ENCODE measurements around the gene KRT15.

Gene KRT15

DNA sequence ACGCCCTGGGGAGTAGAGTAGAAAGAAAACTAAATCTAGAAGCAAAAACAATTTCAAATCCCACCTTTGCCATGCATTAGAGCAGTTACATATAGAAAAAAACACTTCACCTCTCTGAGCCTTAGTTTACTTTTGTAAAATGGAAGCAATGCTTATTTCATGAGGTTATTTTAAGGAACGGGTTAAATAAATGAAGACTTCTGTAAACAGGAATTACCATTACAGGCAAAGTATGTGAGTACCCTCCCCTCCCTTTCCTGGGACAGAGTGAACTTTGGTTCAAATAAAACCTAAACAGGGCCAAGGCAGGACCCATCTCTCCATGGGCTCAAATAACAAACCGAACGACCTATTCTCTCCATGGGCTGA, 4.5 kb upstream of the KRT15 start:
- DNase-seq = no peak

DNA sequence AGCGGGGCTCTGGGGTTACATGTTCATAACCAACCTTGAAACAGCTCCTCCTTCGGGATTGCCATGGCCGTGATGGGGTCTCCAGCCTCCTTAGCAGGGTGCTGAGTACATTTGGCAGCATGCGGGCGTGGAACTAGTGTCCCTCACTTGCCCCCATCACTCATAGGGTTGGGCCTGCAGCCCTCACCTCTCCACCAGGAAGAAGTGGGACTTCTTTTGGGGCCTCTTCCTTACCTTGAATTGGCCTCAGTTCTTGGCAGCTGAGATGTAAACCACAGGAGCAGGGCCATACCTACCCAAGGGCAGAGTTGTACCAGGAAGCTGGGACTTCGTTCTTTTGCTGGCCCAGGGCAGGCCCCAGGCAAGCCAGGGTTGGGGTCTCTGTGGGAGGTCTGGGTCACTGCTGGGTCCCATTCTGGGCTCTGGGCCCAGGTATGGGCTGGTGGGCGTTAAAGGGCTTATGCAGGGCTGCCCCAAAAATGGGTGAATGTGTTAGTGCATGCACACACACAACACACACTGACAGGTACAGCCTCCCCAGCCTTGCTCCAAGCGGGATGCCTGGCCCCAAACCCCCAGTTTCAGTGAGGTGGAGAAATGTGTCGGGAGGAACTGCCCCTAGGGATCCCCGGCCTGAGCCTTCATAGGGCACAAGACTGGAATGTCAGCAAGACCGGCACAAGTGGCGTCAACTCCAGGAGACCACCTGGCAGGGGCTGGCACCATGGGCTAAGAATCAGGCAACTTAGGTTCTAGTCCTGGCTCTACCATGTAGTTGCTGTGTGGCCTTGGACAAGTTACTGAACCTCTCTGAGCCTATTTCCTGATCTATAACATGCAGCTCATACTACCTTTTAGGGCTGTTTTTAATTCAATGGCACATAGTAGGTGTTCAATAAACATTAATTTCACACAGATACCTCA, 3.9 kb upstream of the KRT15 start:
- DNase-seq = no peak

DNA sequence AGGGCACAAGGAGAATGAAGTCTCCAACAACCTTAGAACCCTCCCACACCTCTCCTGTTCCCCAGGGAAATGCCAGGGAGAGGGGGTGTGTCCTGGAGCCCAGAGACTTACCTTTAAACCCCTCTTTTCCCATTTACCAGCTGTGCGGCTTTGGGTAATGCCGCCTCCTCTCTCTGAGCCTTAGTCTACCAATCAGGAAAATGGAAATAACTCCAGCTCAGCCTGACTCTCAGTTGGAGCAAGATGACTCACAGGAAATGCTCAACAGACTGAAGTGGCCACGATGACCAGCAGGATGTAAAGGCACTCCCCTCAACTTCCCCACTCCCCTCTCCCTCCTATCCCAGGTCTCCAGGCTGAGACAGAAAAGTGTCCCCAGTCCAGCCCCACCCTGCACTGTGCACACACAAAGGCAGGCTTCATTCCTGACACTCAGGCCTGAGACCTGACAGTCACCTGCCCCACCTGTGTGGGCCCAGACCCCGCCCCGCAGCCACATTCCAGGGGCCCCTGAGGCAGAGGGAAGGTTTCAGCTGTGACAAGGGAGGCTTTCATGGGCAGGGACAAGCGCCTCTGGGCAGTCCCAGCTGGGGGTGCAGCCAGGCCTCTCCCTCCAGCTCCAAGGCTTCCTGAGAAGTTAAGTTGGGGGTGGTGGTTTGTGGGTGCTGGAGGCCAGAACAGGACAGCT, 3.0 kb upstream of the KRT15 start:
- peak; percentile 12 for DNase-seq

DNA sequence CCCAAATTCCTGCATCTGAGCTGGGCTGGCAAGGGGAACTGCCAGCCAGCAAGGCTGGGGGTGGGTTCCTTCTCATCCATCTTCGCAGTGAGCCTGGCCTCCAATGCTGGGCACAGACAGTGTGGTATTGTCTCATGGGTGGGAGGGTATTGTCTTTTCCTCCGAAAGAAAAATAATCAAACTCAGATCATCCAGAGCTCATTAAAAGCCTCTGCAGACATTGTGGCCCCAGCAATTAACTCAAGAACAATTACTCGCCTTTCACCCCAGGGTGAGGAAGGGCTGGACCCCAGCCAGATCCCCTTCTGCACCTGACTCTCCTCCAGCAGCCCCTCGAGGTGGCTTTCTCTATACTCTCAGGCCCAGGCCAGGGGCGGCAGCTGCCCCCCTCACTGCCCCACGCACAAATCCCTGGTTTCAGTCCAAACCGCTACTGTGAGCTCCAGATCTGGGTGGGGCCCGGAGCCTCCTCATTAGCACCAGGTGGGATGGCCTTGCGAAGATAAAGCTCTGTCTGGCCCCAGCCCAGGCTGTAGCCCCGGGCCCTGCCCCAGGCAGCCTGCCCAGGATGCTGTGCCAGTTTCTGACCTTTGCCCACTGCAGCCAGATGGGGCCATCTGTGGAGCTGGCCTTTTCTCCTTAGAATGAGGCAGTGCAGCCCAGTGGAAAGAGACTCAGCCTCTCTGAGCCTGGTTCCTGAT, 2.3 kb upstream of the KRT15 start:
- DNase-seq = peak; percentile 72

DNA sequence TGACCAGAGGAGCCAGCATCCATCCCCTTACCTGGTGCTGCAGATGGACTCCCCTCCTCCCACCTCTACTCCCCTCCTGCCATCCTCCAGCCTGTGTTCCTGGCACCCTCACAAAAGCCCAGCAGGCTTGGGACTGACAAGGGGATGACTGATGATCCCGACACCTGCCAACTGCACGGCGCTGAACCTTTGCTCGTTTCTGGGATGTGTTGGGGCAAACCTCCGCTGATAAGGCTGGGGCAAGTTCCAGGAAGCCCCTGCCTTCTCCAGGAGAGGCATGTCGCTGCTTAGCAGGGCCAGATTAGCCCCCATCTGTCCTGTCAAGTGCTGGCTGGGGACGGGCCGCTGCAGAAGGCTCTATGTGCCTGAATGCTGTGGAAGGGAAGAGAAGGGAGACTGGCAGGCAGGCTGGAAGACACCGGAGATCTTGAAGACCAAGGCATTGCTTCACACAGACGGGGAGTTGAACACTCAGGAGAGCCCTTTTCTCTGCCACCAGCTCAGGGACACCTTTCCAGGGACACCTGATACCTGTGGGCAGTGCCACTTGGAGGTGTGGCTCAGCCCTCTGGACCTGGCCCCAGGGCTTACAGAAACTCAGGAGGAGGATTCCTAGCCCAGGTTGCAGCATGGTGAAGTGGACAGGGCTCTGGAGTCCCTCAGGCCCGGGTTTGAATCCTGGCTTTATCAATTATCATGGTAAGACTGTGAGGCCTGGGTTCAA, 973 bp upstream of the KRT15 start:
- peak; percentile 34 for DNase-seq

DNA sequence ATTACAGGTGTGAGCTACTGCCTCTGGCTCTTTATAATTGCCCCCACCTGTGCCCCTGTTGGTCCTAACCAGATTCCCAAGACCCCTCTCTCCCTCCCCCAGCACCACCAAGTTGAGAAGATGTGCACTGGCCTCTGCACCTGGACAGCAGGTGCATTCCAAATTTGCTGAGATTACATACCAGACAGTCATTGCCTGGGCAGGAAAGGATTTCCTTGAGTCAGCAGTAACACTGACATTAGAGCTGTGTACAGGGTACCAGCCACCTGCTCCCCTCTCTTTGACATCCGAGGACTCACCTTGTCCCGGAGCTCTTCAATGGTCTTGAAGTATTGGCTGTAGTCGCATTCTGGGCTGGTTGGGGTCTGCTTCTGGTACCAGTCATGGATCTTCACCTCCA, 659 bp downstream of the KRT15 start:
- no peak for DNase-seq

DNA sequence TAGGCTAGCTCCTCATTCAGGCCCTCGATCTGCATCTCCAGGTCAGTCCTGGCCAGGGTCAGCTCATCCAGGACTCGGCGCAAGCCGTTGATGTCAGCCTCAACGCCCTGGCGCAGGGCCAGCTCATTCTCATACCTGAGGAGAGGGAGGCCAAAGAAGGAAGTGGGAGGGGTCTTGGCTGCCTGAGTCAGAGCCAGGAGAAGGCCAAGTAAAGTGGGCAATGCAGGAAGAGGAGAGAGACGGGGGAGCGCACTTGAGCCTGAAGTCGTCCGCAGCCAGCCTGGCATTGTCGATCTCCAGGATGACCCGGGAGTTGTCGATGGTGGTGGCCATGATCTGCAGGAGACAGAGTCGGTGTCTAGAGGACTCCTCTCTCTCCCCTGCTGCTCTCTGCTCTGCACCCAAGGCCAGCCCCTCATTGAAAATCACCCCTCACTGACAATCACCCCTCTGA, 1.8 kb downstream of the KRT15 start:
- no peak for DNase-seq

DNA sequence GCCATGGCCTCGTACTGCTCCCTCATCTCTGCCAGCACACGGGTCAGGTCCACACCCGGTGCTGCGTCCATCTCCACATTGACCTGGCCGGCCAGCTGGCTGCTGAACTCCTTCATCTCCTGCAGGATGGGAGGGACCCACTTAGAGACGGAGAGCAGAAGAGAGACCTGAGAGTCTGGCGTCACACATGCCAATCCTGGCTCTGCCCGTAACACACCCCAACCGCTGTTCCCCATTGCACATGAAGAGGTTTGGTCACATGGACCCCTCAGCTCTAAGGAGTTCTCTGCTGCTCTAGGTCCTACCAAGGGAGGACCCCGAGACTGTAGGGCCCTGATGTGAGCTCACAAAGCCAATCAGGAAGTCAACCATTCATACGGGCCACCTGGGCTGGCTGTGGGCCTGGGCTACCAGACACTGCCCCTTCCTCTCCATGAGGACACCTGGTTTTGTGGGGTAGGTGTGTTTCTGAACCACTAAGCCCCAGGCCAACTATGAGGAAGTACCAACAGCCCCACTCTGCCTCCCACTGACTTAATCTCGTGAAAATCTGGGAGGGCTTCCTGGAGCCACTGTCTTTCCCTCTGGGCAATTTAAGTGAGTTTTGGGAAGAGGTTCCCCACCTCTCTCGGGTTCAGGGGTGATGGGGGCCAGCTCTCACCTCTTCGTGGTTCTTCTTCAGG, 2.4 kb downstream of the KRT15 start:
- no peak for DNase-seq

DNA sequence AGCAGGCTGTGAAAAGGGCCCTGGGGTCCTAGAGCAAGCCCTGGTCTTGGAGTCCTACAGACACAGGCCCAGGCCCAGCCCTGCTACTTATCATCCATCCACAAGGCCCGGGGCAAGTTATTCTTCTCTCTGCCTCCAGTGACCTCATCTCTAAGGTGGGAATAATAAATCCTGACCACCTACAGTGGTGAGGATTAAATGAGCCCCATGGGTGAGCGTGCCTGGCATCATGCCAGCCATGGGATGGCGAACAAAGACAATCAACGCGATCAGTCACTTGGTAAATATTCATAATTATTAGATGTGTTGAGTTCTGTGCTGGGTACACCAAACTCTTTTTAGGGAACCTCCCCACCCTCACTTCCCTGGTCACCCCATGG, 5.5 kb downstream of the KRT15 start:
- DNase-seq = no peak

DNA sequence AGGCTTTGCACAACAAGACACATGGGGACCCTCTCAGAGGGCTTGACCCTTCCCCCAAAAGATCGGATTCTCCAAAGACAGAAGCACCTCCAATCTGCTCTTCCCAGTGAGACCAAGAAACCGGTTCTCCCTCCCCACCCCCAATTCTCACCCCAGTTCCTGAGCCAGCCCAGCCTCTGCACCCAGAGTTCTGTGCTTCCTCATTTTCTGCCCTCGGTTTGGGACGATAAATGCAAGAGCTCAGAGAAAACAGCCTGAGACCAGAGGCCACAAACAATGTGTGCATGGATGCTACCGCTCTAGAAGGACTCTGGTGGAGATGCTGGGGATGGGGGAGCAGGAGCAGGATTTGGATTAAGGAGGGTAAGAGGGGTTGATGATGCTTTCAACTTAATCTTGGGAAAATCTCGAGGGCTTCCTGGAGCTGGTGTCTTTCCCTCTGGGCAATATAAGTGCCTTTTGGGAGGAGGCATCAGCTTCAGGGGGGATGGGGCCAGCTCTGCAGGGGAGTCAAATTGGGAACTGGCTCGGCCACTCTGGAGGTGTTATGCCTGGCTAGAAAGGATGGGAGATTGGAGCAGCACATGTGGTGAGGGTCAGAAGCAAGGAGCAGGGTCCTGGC, 6.0 kb downstream of the KRT15 start:
- DNase-seq = no peak

DNA sequence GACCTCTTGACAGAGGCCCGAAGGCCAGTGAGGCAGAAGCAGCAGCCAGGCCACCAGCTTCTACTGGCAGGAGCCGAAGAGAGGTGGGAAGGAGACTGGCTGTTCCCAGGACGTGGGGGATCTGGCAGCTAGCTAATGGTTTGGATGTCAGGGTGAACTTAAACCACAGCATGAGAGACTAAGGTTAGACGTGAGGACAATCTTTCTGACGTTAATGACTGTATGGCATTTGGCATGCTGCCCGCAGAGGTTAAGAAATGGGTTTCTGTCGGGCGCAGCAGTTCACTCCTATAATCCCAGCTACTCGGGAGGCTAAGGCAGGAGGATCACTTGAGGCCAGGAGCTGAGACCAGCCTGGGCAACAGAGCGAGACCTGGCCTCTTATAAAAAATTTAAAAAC, 7.0 kb downstream of the KRT15 start:
- peak; percentile 13 for DNase-seq

DNA sequence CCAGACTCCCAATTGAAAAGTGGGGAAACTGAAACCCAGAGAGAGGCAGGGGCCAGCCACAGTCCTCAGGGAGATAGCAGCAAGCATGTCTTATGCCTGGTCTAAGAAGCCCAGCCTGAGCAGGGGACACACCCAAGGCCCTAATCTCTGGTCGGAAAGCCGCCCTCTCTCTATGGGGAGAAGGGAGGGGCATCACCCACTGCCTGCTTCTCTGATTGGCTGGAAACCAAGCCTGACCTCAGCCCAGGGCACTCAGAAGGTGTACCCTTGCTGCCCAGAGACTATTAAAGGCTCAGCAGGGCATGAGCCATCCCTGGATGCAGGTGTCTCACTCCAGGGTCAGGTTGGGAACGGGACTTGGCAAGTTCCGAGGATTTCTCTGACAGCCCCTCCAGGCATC, 7.6 kb downstream of the KRT15 start:
- peak; percentile 92 for DNase-seq

DNA sequence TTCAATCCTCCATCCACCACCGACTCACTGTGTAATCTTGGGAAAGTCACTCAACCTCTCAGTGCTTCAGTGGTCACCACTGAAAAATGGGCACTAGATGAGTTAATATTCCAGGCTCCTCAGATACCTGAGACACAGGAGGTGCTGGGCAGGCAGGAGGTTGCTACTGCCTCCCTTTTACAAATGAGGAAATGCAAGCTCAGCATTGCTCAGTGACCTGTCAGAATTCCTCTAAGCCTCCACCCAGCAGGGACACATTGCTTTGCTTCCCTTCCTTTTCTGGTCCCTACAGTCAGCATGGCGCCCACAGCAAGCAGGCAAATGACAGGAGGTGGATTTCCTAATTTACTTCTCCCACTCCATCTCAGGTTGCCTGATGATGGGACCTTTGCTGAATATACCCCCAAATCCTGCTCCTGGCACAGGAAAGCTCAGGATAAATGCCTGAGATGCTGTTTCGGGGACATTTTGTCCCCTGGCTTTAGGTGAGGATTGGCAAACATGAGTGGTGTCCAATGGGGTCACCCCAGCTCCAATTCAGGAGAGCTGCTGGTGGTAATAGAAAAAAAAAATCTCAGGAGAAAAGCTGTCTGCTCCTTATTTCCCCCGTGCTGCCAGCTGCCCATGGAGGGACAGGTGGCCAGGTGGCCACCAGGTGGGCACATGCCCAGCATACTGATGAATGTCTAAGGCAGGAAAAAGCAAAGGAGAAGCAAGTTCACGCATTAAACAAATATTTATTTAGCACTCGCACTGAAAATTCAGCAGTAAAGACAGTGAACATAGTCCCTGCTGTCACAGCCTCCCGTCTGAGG, 8.2 kb downstream of the KRT15 start:
- DNase-seq = no peak

DNA sequence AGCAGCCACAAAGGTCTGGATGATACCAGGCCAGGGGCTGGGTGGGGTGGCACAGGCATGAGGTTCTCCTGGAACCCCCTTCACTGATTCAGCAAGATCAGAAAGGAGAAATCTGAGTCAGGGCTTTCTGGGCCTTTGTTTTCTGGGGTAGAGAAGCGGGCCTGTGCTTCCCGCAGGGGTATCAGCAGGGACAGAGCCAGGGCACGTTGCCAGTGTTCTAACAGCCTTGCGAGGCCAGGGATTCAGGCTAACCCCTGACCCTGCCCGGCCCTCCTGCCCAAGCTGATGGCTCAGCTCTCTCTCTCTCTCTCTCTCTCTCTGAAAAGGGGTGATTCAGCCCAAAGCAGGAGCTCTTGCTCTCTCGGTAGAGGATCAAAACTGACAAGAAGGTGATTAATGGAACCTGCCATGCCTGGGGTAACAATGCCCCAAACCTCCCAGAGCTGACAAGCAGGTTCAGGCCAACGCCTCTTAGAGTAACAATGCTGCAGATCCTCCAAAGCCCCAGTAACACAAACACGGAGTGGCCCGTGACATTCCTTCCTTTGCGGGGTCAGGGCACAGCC, 11.3 kb downstream of the KRT15 start:
- peak; percentile 4 for DNase-seq

DNA sequence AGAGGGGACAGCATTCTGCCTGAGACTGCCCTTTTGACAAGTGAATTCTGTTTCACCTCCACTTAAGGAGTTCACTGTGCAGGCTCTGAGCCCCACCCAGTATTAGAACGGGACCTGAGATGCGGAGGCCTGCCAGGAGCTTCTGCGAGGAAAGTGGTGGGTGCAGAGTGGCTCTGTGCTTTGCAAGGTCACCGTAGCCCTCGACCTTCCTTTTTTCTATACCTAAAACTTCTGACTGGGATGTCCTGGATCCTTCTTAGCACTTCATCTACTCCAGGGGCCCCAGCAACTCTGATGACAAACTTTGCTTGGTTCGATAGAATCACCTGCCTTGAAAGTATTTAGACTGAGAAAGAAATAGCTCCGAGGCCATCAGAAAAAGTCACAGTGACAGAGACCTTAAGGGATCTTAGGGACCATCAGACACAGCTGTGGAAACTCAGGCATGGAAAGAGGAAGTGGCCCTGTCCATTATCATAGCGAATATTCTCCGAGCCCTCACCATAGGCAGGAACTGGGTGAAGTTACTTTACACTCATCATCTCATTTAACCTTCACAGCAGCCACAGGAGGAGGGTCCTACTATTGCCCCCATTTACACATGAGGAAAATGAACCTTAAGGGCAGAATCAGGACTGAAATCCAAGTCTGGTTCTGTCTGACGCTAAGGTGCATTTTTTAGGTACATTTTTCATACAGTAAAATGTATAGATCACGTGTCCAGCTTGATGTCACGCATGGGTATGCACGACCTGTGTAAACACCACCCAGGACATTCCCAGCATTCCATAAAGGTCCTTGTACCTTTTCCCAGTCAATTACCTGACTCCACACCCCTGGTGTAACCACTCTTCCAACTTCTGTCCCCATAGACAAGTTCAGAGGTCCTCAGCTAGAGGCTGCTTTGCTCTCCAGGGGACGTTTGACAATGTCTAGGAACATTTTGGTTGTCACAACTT, 12.6 kb downstream of the KRT15 start:
- DNase-seq = peak; percentile 13

DNA sequence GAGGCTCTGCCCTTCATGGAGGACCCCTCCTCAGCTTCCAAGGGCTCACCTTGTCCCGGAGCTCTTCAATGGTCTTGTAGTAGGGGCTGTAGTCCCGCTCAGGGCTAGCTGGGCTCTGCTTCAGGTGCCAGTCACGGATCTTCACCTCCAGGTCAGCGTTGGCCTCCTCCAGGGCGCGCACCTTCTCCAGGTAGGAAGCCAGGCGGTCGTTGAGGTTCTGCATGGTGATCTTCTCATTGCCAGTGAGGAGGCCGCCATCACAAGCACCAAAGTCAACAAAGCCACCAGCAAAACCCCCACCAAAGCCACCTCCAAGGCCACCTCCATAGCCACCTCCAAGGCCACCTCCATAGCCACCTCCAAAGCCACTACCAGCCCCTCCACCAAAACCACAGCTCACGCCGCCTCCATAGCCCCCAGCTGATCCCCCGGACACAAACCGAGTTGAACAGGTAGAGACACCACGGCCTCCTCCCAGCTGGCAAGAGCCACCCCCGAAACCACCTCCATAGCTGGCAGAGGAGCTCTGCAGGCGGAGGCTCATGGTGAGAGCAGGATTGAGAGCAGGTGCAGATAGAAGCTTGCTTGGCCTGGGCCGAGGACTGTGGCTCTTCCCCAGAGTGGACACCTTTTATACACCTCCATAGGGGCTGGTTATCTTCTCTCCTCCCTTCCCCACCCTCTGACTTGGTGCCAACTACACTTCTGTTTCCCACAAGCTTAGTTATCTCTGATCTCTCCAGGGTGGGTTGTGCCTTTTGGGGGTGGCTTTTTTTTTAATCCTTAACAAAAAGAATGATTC, 13.5 kb downstream of the KRT15 start, which contains the start of gene KRT13:
TSS of gene KRT13 (minus strand) at position 606 of the 802 bp plus-strand sequence. CDS start at position 544, 62 bp downstream.
- DNase-seq = peak; percentile 86

DNA sequence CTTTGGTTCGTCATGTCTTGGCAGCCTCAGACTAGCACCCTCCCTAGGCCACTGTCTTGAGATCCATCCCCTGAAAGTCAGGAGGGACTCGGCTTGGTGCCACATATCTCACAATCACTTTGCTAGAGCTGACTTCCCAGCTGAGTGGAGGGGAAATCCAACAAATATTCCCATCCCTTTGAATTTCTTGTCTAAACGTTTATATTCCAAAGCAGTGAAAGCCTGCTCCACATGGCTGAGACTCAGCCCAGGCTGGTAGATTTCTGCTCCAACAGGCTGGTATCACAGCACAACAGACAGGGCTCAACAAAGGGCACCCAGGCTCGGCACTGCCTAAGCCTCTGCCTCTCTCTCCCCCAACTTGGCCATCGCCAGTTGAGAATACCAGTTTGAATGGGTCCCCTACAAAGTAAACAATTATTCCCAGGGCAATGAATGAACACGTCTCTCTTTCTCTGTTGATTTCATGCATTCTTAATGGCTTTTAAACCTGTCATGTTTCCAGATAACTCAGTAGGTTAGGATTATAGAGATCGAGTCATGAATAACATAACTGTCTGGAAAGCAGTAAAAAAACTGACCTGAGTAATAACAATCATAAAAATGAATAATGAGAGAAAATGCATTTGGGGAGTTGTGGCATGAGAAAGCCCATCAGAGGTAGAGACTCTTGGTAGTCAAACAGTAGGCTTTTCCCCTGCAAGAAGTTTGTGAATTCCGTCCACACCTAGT, 14.3 kb downstream of the KRT15 start:
- peak; percentile 30 for DNase-seq

DNA sequence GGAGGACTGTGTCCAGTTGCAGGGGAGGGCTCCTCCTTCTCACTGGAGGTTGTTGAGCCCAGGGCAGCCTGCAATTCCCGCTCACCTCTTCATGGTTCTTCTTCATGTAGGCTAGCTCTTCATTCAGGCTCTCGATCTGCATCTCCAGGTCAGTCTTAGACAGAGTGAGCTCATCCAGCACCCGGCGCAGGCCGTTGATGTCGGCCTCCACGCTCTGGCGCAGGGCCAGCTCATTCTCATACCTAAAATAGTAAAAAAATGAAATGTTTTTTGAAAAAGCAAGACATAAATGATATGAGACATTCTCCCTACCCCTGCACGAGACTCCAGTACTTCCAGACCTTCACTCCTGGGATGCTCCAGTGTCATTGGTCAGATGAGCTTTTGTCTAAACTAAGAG, 15.5 kb downstream of the KRT15 start:
- no peak for DNase-seq
